SK-N-DZ (cell line): ENCODE results near the gene KIF6.
"Not testable (repeated sequence)": the region's sequence is repeated elsewhere in the genome, so short reads cannot be mapped to it uniquely, and the experiment has no call there.

Experiments
- DNase-seq: peaks from one replicate; pipeline ENCODE4 v3.0.0-alpha.2; 2015; ENCODE audit warnings: low spot score
- small RNA-seq, 2 experiments: library from RNA; depleted of rRNA; stranded (forward); fragments of <200 nt; gene quantifications; one replicate each; pipeline ENCODE3, GENCODE V24; 2014

Gene KIF6

DNA sequence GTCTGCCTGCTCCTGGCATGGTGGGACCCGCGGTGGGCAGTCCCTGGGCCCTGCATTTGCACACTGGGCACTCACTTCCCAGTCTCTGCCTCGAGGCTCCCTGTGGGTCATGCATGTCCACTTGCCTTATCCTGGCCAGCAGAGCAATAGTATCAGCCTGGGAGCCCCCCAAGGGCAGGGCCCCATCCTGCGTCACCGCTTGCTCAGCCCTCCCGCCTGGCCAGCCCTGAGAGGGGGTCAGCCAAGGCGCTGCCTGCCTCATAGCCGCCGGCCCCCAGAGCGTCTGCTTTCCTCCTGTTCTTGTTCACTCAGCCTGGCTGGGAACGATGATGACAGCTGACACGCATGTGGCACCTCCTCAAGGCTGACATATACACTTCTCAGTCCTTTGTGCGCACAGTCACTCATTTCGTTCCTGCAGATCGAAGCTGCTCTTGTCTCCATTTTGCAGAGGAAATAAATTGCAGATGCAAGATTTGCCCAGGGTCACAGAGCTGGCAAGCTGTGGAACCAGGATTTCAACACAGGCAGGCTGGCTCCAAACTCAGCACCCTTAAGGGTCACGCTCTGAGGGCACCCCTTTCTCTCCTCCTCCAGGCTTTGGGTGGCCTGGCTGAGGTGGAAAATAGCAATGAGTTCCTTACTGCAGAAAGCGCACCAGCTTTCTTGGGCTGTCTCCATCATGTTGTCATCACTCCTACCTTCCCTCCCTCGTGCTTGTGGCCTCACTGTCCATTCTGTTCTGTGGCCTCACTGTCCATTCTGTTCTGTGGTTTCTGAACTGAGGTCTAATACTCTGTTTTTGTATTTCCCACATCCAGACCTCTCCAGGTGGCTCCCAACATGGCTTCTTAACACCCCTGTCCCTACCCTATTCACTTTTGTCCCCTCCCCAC is 428.2 kb downstream of the KIF6 start:
- peak; percentile 16 for DNase-seq

DNA sequence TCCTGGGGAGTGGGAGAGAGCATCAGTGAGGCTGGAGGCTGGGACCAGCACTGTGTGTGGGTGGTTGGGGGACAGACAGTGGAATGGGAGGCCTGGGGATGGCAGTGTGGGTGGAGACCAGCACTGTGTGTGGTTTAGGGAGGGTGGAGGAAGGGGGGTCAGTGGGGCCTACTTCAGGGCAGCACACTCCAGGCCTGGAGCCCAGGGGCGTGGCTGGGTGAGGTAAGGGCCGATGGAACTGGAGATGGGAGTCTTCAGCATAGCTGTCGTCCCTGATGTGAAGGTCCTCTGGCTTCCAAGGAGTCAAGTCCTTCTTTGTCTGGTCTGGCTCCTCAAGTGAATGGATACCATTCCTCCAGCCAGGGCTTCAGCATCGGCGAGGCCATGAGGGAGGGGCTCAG is 429.6 kb downstream of the KIF6 start:
- no peak for DNase-seq

DNA sequence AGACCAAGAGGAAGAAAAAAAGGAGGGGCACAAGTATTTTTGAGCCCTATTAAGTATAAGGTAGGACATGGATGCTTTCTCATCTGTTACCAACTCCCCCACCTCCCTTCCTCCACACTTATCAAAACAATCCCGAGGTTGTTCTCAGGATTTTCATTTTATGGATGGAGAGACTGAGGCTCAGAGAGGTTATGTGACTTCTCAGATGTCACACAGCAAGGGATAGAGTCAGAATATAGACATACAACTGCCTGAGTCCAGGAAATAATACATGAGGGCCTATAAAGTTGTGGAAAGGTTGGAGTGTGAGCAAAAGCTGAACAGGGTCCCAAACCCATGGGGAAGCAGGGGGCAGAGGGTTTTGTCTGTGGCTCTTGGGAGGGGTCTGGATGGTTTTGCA is 430.3 kb downstream of the KIF6 start:
- no peak for DNase-seq

DNA sequence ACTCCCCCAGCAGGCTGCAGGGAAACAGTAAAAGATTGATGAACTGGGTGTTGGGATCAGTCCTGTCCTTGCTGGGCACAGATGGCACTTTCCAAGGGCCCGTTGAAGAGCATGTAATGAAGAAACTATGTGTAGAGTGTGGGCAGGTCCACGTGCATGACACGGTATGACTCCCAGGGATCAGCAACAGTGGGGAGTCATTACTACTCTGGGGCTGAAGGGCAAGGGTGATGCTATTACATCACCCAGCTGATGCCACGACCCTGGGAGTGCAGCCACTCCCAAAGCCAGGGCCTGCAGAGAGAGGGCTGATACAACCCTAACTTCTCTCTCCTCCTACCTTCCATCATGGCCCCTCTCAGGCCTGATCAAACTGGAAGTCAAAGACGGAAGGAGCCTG is 431.1 kb downstream of the KIF6 start:
- DNase-seq, result no peak

- DNase-seq, result no peak
Measured at GRCh38 chr6:39292637-39293036, 432.6 kb downstream of the KIF6 start.

- no peak for DNase-seq
Measured at GRCh38 chr6:39289490-39289889, 435.7 kb downstream of the KIF6 start.

DNA sequence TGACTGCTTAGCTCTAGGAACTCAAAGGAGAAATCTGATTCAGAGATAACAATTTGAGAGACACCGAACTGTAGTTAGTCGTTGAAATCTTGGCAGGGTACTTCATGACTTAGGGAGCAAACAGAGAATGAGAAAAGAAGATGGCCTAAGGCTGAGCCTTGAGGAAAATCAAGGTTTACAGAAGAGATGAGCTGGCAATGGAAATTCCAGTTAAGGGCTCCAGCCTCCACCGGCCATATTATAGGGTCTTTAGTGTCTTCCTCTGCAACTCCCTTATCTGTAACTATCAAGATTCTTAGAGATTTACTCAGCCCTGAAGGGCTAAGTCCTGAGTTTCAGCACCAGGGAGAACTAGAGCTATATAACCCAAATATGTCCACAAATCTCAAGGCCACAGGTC is 437.6 kb downstream of the KIF6 start:
- no peak for DNase-seq

DNA sequence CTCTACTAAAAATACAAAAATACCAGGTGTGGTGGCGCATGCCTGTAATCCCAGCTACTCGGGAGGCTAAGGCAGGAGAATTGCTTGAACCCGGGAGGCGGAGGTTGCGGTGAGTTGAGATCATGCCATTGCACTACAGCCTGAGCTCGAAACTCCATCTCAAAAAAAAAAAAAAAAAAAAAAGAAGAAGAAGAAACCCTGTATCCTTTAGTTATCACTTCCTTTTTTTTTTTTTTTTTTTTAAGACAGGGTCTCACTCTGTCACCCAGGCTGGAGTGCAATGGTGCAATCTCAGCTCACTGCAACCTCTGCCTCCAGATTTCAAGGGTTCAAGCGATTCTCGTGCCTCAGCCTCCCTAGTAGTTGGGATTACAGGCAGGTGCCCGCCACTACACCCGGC is 438.6 kb downstream of the KIF6 start:
- DNase-seq, result not testable (repeated sequence)

DNA sequence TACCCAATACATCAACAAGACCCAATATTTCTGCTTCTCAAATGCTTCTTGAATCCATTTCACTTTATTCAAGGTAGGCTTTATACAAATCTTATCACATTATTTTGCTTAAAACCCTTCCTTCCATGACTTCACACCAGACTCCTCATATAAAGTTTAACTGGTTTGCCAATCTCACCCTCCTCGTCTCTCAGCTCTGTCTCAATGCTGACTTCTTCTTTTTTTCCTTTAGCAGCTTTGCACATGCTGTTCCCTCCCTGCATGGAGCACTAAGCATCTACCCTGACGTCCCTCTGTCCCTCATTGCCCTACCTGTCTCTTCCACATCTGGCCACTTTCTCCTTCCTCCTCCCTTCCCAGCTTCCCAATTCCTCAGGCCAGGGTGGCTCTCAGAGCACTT is 442.4 kb downstream of the KIF6 start:
- DNase-seq, result no peak

DNA sequence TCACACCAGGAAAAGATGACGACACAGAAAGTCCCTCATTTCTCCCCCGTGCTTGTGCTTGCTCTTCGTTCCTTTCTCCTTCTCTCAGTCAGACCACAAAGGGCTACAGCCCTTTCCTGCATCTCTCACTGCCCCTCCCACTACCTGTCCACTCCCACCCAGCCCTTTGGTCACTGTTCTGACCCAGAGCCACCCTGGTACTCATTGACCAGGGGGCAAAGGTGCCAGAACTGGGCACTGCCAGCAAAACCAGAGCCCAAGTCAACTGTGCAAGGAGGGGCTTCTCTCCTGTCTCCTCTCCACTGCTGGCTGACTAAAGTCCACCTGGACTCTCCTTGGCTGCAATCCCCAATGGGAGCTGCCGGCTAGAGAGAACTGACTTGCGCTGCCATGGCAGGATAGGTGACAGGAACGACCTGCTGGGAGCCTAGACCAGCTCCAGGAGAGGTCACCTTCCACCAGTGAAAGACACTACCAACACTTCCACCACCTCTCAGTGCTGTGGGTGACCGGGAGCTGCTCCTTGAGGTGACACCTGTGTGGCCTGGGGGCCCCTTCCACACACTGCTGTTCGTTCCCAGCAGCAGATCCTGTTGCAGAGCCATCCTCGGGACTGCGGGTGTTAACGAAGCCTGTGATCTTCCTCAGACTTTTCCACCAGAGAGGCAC is 443.8 kb downstream of the KIF6 start:
- no peak for DNase-seq

- no peak for DNase-seq
Measured at GRCh38 chr6:39280247-39280731, 444.9 kb downstream of the KIF6 start.

Small RNAs within 50 kb of the gene (small RNA-seq; reads per million reads assigned to genes)
- 0 reads per million in 2 experiments for gene RNU1-54P
